Astrocyte (in vitro differentiated cells and primary cell): ENCODE results near the gene RPS27L.

Experiments
- EZH2 ChIP-seq: IDR thresholded peaks from 2 replicates; pipeline ENCODE4 v1.6.1; 2012; ENCODE audit warnings: mild to moderate bottlenecking, low read length, inconsistent platforms; ENCODE audit not compliant: insufficient read depth
- TF ChIP-seq, protein P1 (sequence below): IDR thresholded peaks from 2 replicates; pipeline ENCODE4 v1.5.1; 2011; ENCODE audit warnings: low read depth, mild to moderate bottlenecking, inconsistent platforms, low read length, moderate library complexity; ENCODE audit not compliant: insufficient read depth

DNA sequence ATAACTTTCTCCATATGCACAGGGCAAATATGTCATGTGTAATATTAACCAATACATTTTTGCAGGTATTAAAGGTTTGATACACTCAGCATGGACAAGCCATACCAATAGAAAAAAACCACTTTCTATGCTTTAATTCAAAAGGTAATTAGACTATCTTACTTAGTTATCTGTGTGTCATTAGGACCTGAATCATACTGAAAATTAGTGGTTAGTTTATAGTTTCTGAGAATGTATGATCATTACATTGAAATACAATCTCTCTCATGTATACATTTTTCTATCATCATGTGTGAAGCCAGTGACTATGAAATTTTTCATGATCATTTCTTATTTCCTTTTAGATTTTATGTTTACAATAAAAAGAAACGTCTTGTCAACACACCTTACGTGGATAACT lies 16.3 kb downstream of the RPS27L start:
- TF ChIP-seq, protein P1, sequence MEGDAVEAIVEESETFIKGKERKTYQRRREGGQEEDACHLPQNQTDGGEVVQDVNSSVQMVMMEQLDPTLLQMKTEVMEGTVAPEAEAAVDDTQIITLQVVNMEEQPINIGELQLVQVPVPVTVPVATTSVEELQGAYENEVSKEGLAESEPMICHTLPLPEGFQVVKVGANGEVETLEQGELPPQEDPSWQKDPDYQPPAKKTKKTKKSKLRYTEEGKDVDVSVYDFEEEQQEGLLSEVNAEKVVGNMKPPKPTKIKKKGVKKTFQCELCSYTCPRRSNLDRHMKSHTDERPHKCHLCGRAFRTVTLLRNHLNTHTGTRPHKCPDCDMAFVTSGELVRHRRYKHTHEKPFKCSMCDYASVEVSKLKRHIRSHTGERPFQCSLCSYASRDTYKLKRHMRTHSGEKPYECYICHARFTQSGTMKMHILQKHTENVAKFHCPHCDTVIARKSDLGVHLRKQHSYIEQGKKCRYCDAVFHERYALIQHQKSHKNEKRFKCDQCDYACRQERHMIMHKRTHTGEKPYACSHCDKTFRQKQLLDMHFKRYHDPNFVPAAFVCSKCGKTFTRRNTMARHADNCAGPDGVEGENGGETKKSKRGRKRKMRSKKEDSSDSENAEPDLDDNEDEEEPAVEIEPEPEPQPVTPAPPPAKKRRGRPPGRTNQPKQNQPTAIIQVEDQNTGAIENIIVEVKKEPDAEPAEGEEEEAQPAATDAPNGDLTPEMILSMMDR = no peak
- no peak for TF ChIP-seq EZH2
